Measurements from ENCODE around the gene SPATS1. TPM values are rescaled to one million over a fixed set of nuclear protein-coding genes. Genes with fewer than 3 reads are reported as not detected.
A peak's percentile ranks its signal among the peaks of the same experiment; 100 is the strongest.
"Not testable (repeated sequence)": the region's sequence is repeated elsewhere in the genome, so short reads cannot be mapped to it uniquely, and the experiment has no call there.

The SPATS1 gene
- polyA plus RNA-seq, 1 donor: not detected

- no peak for DNase-seq
Measured at GRCh38 chr6:44311304-44311703, 31.1 kb upstream of the SPATS1 start.

GRCh38 chr6:44311767-44312166 lies 30.7 kb upstream of the SPATS1 start:
- DNase-seq: no peak

GRCh38 chr6:44312901-44313788 lies 29.3 kb upstream of the SPATS1 start, which contains the start of gene AARS2:
Gene AARS2, minus strand, starts transcription at chr6:44313347. Its CDS starts 24 bp downstream, at chr6:44313323.
- peak; percentile 85 for DNase-seq

- not testable (repeated sequence) for DNase-seq
Measured at GRCh38 chr6:44314657-44315056, 27.8 kb upstream of the SPATS1 start.

- DNase-seq: no peak
Measured at GRCh38 chr6:44315516-44315915, 26.9 kb upstream of the SPATS1 start.

GRCh38 chr6:44315951-44316350 lies 26.5 kb upstream of the SPATS1 start:
- no peak for DNase-seq

DNA sequence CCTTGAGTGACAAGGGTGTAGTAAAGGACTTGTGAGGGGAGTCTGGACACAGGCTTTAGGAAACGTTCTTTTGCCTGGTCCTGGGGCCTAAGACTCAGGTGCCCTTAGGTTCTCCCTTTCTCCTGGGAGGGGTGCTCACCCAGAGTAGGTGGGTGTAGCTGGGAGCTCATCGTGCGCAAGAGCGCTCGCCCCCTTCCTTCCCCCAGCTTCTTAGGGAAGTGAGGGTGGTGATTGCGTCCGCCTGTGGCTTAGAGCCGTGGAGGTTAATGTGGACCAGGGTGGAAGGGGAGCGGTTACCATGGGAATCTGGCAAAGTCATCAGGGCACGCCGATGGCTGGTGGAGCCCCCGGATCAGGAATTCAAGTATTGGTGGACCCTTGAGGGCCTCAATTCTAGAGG lies 26.0 kb upstream of the SPATS1 start:
- no peak for DNase-seq

- DNase-seq: not testable (repeated sequence)
Measured at GRCh38 chr6:44317136-44317631, 25.3 kb upstream of the SPATS1 start.

DNA sequence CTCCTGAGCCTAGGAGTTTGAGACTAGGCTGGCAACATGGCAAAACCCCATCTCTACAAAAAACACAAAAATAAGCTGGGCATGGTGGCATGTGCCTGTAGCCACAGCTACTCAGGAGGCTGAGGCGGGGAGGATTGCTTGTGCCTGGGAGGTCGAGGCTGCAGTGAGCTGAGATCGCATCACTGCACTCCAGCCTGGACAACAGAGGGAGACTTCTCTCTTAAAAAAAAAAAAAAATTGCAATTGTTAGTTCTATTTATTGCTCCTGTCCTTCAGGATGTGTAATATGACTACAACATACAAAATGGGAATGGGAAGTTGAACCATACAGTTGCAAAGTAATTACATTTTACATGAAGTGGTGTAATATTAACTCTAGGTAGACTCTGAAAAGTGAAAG lies 21.2 kb upstream of the SPATS1 start:
- no peak for DNase-seq

DNA sequence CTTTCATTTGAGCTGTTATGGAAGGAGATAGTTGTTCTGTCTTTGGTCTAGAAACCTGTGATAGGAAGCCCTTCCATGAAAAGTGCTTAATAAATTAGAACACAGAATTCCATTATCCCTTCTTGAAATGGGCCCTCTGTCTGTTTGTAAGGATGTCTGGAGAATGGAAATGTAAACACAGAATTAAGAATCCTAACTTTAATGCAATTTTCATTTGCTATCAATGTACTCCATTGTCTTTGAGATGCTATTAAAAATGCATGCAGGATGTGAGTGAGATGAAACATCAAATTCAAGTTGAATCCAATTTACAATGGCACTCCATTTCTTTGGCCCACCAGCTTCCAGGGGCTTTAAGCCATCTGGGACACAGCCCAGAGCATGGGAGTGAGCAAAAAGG lies 15.4 kb upstream of the SPATS1 start:
- no peak for DNase-seq

DNA sequence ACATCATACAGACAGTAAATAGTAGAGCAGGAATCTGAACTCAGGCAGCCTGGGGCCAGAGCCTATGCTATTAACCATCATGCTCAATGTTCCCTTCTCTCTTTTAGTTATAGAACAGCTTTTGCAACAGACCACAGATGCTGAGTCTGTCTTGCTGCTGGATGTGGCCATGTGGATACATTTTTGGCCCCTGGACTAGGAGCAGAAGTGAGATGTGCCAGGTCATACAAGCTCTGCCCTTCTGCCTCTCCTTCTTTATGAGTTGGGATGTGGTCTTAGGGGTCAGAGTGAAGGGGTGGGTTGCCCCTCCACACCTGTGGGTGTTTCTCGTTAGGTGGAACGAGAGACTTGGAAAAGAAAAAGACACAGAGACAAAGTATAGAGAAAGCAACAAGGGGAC lies 14.7 kb upstream of the SPATS1 start:
- DNase-seq: no peak

DNA sequence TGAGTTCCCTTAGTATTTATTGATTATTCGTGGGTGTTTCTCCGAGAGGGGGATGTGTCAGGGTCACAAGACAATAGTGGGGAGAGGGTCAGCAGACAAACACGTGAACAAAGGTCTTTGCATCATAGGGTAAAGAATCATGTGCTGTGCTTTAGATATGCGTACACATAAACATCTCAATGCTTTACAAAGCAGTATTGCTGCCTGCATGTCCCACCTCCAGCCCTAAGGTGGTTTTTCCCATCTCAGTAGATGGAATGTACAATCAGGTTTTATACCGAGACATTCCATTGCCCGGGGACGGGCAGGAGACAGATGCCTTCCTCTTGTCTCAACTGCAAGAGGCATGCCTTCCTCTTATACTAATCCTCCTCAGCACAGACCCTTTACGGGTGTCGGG lies 14.2 kb upstream of the SPATS1 start:
- DNase-seq: not testable (repeated sequence)

DNA sequence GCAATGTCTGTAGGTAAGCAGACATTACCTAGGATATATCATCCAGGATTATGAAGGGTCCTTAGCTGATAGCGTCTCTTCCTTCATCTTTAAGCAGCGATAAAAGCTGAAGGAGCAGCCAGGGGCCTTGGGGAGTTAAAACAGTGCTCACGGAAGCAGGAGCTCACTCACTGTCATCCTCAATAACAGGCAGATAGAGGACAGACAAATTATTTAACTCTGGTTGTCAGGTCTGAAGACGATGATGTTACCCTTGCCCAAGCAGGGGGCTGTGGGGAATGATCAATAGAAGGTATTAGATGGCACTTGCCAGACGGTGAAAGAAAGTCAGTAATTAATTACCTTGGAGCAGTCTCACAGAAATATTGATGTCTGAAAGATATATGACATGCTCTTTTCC lies 12.6 kb upstream of the SPATS1 start:
- no peak for DNase-seq

DNA sequence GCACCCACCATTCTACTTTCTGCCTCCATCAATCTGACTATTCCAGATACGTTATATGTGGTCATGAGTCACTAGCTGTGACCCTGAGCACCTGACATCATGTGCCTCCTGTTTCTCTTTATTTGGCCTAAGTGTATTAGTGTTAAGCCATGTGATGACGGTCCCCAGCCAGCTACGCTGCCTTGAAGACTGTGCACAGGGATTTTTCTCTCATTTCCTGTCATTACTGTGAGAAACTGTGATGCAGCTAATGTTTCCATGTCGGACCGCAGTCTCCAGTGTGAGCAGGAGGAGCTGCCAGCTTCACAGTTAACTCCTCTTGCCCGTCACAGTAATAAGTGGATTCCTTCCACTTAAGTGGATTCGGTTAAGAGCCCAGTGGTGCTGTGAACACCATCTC lies 9.9 kb upstream of the SPATS1 start:
- DNase-seq: no peak

GRCh38 chr6:44333273-44333919 lies 9.1 kb upstream of the SPATS1 start:
- no peak for DNase-seq

DNA sequence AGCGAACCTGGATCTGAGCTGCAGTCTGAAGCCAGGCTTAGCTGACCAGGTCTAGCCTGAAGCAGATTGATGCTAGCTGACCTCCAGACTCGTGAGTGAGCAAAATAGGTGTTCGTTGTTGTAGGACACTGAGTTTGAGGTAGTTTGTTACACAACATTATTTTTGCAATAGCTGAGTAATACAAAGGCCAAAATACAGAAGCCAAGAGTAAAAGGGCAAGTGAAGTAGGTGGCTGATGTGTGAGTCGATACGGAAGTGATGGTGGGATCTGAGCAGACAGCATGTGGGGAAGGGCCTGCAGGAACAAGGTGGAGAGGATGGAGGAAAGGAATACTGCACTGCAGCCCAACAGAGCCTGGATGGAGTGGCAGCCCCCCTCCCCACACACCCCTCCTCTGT lies 8.5 kb upstream of the SPATS1 start:
- DNase-seq: no peak

DNA sequence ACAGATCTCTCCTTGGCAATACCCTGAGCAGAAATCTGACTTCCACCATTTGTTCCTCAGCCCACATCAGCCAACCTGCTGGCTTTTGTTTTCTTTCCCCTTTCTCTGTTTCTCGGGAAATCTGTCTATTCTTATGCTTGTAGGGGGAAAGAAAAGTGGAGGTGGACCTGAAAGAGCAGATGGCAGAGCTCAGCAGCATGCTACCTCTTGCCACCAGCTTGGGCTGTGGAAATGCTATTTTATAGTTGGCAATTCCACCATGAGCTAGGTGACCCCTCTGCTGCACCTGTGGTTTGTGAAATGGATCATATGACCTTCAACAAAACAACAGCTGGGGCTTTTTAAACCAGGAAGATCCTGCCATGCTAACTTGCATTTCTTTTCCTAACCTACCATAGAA lies 6.8 kb upstream of the SPATS1 start:
- no peak for DNase-seq

DNA sequence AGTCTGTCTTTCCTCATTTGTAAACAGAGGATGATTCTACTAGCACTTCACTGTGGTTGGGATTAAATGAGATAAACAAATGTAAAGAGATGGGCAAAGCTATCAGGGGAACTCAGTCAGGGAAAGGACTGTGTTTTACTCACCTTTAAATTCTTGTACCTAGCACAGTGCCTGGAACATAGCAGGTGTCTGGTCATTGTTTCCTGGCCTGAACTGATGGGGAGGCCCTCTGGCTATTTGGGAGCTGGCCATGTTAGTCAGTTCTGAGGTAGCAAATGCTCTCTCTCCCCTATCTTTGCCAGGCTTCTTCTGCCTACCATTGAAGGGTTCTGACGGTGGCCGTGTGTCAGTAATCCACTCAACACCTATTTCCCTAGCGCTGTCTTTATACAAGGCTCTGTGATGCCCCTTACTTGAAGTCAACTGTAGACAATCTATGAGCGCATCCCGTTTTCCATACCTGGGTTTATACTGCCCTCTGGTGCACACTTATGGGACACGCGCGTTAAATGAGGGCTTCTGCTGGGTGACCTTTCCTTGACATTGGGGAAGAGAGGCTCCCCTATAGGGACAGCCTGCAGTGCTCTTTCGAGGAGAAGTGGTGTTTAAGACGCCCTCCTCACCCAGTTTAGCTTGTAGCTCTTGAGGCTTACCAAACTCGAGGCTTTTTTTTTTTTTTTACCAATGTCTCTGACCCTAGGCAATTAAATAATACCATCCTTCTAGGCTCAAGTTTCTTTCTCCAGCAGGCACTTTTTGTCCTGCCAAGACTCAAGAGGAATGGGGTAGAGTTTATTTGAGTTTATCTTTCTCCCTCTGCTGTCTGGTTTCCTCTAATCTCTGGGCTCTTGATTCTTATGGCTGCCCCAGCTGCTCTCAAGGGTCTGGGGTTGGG lies 4.0 kb upstream of the SPATS1 start:
- DNase-seq: peak; percentile 78

DNA sequence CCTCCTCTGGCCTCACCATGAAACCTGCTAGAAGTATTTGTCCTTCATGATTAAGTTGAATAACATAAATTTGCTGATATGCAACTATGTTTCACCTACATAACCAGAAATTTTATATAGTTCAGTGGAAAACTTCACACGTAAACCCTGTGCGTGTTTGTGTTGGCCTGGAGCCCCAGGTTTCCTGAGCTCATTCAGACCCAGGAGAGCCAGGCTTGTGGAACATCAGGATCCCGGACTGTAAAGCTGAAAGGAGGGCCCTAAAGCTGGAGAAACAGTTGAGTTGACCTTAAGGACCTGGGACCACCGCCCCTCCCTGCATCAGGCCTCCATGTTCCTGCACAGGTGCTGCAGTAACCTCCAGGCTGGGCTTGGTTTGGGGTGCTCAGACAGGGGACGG lies 3.1 kb upstream of the SPATS1 start:
- DNase-seq: no peak

DNA sequence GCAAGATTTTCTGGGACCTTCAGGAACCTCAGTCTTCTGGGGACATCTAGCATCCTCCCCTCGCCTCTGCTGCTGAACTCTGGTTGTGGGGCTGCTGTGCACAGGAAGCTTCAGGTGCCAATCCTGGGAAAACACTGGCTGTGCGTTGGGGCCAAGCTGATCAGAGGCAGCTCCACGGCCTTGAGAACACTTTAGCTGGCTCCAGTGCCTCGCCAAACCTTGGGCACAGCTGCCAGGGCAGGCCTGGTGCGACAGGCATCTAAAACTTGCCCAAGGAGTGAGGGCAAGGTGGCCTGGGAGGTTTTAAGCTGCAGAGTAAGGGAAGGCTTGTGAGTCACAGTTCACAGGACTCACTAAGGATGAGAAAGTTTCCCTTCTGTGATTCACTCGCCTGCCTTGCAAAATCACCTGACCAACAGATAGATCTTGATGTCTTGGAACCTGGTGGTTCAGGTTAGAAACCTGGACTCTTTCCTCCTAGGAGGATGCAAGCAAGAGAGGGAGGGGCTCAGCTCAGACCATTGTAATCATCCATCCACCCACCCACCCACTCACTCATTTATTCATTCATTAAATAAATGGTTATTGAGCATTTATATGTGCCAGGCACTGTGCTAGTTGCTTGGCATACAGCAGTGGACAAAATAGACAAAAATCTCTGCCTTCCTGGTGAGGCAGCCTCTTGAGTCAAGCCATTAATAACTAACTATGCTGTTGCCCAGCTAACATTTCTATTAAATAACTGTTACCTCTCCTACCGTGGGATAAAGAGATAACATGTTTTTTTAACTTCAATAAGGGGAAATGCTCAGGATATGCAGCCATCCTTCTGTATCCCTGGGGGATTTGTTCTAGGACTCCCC lies 2.5 kb upstream of the SPATS1 start:
- DNase-seq: no peak

All from left kidney (tissue), 2 donors.